Suppressor macrophage treated with lipopolysaccharide for 1 hour (primary cell): ENCODE results near the gene ZNF423.

Source experiments
- DNase-seq, 3 donors: peaks; one replicate each; pipeline ENCODE4 v3.0.0-alpha.2; 2020 to 2022

Gene ZNF423

GRCh38 chr16:49637511-49637910 lies 218.4 kb downstream of the ZNF423 start:
- DNase-seq, result no peak

- no peak for DNase-seq
Measured at GRCh38 chr16:49636608-49637007, 219.3 kb downstream of the ZNF423 start.

- no peak for DNase-seq
Measured at GRCh38 chr16:49635591-49636581, 220.0 kb downstream of the ZNF423 start.

- DNase-seq, result no peak
Measured at GRCh38 chr16:49635009-49635350, 220.9 kb downstream of the ZNF423 start.

GRCh38 chr16:49634235-49635008 lies 221.5 kb downstream of the ZNF423 start:
- no peak for DNase-seq

- no peak for DNase-seq
Measured at GRCh38 chr16:49632795-49633184, 223.1 kb downstream of the ZNF423 start.

- no peak for DNase-seq
Measured at GRCh38 chr16:49632086-49632794, 223.7 kb downstream of the ZNF423 start.

GRCh38 chr16:49631187-49632041 lies 224.5 kb downstream of the ZNF423 start:
- no peak for DNase-seq

GRCh38 chr16:49630783-49631182 lies 225.1 kb downstream of the ZNF423 start:
- no peak for DNase-seq

- DNase-seq, result no peak
Measured at GRCh38 chr16:49629851-49630250, 226.1 kb downstream of the ZNF423 start.

- DNase-seq, result no peak
Measured at GRCh38 chr16:49628148-49628547, 227.8 kb downstream of the ZNF423 start.

GRCh38 chr16:49625311-49626065 lies 230.4 kb downstream of the ZNF423 start:
- DNase-seq, result no peak

GRCh38 chr16:49623501-49624266 lies 232.2 kb downstream of the ZNF423 start:
- no peak for DNase-seq

- no peak for DNase-seq
Measured at GRCh38 chr16:49622421-49623402, 233.2 kb downstream of the ZNF423 start.

- DNase-seq, result no peak
Measured at GRCh38 chr16:49622084-49622390, 233.9 kb downstream of the ZNF423 start.

GRCh38 chr16:49621241-49622083 lies 234.4 kb downstream of the ZNF423 start:
- no peak for DNase-seq

- no peak for DNase-seq
Measured at GRCh38 chr16:49620869-49621240, 235.1 kb downstream of the ZNF423 start.

- DNase-seq, result no peak
Measured at GRCh38 chr16:49620158-49620868, 235.6 kb downstream of the ZNF423 start.
